Gastroesophageal sphincter (tissue), 3 donors: ENCODE measurements around the gene MARVELD3.

Source experiments
- CTCF ChIP-seq, 4 experiments: fragments of 200-600 bp in 2 of 4; fragments of 450-650 bp in 2 of 4; sonication (generic) in 1 of 4; IDR thresholded peaks; one replicate each; pipeline ENCODE4 v1.5.1; 2017 to 2019; ENCODE audit warnings: antibody characterized with exemption in 4 of 4, mild to moderate bottlenecking in 2 of 4, moderate library complexity in 2 of 4
- POLR2AphosphoS5 ChIP-seq: sonication (generic); formaldehyde crosslinking; IDR thresholded peaks from one replicate; pipeline ENCODE4 v1.6.1; 2017; ENCODE audit warnings: antibody characterized with exemption

DNA sequence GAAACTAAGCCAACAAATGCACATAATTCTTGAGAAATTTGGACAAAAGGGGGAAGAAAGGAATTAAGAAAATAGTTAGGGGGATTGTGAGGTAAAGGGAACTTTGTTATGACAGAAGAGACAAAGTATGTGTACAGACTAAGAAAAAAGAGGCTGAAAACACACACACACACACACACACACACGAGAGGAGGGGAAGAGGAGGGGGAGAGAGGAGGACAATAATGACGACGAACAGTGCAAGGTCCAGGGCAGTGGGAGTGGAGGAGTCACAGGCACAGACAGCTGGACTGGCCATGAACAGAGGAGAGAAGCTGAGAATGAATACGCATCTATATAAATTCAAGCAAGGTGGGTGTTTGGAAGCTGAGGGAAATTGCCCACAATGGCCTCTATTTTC is 44.6 kb downstream of the MARVELD3 start:
- TF ChIP-seq POLR2AphosphoS5 (no peak), CTCF (IDR thresholded peaks at IDR 0.05) (no peak)
